HG02610 (cell line): ENCODE results near the gene MCTS1.
"Not testable (repeated sequence)": the region's sequence is repeated elsewhere in the genome, so short reads cannot be mapped to it uniquely, and the experiment has no call there.

ENCODE experiments used
- ATAC-seq: cut with Tn5 transposase; IDR thresholded peaks from one replicate; pipeline ENCODE4 v1.9.1; 2021; ENCODE audit warnings: mild to moderate bottlenecking, moderate library complexity; ENCODE audit not compliant: unreplicated experiment

MCTS1 gene

DNA sequence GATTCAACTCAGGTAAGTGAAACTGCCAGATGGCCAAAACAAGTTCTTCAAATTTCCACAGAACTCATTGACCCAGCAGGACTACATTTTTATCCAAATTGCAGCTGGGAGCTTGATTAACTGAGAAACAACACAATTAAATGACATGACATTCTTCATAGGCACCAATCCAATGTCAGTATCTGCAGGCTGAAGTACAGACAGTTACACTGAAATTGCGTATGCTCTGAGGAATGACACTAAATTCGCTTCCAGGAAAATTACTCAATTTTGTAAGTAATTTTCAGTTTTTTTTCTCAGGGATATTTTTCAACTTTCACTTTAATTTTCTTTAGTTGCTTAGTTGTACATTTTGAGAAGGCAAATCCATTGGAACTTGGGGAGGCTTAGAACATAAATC is 21.5 kb downstream of the MCTS1 start:
- no peak for ATAC-seq

DNA sequence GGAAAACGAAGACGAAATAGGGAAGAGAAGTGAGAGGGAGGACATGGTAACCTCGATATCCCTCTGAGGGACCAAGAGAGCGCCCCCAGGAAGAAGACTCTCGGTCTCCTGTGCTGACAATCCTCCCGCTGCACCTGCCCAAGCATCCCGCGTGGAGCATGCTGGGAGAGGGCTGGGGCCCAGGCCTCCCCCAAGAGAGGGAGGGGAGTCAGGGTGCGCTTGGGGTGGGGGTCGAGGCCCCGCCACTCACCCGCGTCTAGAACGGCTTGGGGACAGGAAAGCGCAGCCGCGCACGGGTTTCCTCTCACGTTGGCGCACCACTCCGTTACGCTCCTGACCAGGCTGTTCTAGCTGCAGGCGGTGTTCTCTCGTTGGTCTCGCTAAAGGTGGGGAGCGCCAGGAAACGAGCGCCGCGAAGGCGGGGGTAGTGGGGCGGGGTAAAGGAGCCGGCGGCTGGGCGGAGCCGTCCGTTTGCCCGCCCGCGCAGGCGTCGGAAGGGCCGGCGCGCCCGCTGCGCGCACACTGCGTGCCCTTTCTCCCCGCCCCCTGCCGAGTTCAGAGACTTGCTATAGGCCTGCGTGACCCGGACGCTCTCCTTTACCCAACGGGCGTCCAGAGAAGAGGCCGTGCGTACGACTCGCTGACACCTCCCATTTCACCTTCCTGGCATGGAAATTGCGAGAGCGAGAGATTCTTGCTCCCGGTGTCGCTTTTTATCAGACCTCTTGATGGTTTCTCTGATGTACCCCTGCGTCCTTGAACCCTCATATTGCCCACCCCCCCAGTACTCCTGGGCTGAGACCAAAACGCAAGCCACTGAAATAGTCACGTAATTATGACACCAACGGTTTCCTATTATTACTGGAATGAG is 26.0 kb downstream of the MCTS1 start, which contains the start of gene C1GALT1C1:
Gene C1GALT1C1 (minus strand): TSS at position 388 of the 871 bp plus-strand sequence. CDS start 2,888 bp downstream, outside the sequence.
- ATAC-seq = peak; percentile 96

DNA sequence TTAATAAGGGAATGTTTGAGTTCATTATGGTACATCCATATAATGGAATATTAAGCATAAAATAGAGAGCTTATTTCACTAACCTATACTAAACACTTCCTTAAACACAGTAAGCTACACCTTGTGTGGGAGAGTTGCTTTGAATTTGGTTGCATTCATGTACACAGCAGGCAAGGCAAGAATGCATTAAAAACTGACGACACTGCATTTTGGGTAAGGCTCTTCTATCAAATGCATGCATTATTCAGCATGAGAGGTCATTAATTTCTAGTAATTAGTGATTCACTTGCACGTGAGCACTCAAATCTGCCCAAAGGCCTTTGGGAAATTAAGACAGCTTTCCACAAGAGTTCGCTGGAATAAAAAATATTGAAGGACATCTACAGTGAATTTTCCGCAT is 34.7 kb downstream of the MCTS1 start:
- ATAC-seq = no peak

DNA sequence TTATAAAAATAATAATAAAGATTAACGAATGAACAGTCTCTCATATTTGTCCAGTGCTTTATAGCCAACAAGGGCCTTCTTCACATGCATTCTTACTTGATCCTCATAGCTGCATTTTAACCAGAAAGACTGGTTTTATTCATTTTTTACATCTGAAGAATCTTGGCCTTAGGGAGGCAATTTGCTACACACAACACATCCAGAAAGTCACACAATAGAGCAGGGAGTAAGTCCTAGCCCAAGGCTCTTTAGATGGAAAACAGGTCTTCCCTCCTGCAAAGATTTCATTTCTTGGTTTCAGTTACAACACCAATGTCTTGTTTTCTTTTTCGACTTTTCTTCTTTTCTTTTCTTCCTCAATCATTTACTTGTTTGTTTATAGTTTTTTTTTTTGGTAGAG is 39.0 kb downstream of the MCTS1 start:
- ATAC-seq = no peak

DNA sequence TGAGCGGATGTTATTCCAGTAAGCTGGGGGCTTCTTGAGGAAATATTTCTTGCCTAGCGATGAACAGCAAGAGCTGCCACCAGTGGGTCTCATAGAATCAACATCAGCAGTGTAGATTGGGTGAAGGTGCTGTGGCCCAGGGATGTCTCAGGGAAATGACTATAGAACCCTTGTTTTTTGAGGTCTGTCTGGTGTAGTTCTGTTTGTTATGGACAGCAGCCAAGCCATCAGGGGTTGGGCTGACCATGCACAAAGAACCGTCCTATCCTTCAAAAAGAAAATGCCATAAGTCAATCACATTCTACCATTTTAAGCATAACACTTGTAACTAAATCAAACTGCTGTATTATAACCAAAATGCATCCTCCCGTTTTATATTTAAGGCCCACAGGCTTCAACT is 43.2 kb downstream of the MCTS1 start:
- no peak for ATAC-seq

DNA sequence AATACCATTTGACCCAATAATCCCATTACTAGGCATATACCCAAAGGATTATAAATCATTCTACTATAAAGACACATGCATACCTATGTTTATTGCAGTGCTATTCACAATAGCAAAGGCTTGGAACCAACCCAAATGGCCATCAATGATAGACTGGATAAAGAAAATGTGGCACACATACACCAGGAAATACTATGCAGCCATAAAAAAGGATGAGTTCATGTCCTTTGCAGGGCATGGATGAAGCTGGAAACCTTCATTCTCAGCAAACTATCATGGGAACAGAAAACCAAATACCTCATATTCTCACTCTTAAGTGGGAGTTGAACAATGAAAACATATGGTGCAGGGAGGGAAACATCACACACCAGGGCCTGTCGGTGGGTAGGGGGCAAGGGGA is 48.4 kb downstream of the MCTS1 start:
- ATAC-seq = not testable (repeated sequence)

DNA sequence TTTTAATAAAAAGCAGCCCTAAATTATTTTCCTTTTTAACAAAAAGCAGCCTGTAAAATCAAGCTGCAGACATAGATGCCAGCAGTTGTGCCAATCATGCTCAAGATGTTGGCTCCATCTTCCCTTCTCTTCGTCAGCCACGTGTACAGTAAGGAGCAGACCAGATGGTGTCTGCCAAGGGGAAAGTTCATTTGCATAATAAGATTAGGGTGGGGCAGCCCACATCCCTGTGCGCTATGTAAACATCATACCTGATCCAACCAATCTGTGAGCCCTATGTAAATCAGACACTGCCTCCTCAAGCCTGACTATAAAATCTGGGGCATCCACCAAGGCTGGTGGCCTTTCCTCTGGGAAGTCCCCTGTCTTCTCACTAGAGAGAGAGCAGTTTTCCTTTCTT is 49.1 kb downstream of the MCTS1 start:
- no peak for ATAC-seq

DNA sequence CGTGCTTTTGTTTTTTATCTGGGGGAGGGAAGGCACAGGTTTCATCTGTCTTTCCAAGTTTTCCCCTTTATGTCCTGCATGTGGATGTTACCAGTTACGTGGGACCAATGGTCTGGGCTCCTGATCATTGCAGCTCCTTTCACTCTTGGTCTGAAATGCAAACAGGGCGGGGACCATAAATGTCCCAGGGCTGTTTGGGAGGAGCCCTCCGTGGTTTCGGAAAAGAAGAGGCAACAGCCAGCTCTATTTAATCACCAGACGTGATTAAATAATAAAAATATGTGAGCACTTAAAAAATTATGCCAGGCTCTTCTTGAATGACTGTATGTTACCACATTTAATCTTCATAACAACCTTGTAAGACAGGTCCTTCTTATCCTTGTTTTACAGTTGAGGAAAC is 56.7 kb downstream of the MCTS1 start:
- no peak for ATAC-seq
